ENCODE data around the gene PSMA8. TPM values are rescaled to one million over a fixed set of nuclear protein-coding genes. Genes with fewer than 3 reads are reported as not detected.

PSMA8 gene
- total RNA-seq, 1 experiment from 2014 or later: not detected

- Histone ChIP-seq H4K20me1 (ENCODE audit: control insufficient read depth, insufficient read depth, insufficient read length) (no peaks in the 10 kb centered on the region), H4K8ac (replicated peaks; ENCODE audit: insufficient read length, low read depth, low read length) (no peak overlapping the region)
Observed at GRCh38 chr18:26159353-26159752, 25.7 kb downstream of the PSMA8 start.

More at GRCh38 chr18:26159353-26159752, 25.7 kb downstream of the PSMA8 start:
- no CpG with 5 or more reads among the region's 3 CpGs for WGBS (ENCODE audit: extremely low coverage, insufficient read length, low lambda C conversion rate)
- H3K23me2 ChIP-seq (ENCODE audit: insufficient read length, low read depth, low read length, poor library complexity, severe bottlenecking): no peaks in the 10 kb centered on the region
- no peak overlapping the region for H3K4ac ChIP-seq (ENCODE audit: low read depth, low read length)
- no peaks in the 10 kb centered on the region for H3K9me3 ChIP-seq (ENCODE audit: control insufficient read depth, low read depth, low read length)
- TF ChIP-seq CTCF (conservative IDR thresholded peaks at IDR 0.05): peak; percentile 38; the same call in 1 of the 3 replicates
- no peak for DNase-seq
- H3K27me3 ChIP-seq (ENCODE audit: insufficient read depth, low read length): no peaks in the 10 kb centered on the region
- no peak overlapping the region for H3T11ph ChIP-seq (ENCODE audit: low read length)
- no peak overlapping the region for H2AFZ ChIP-seq (ENCODE audit: low read length)
- no peak overlapping the region for H2BK120ac ChIP-seq (ENCODE audit: low read depth, low read length, poor library complexity, severe bottlenecking)
- no peaks in the 10 kb centered on the region for H3K4me1 ChIP-seq (ENCODE audit: insufficient read depth, low read length)
- H2BK20ac ChIP-seq (ENCODE audit: low read depth, low read length, poor library complexity, severe bottlenecking): no peak overlapping the region
- no peak overlapping the region for H3K27ac Mint-ChIP-seq
- H3K56ac ChIP-seq (ENCODE audit: insufficient read length, low read depth, low read length): no peak overlapping the region
- H2BK15ac ChIP-seq (ENCODE audit: low read depth, low read length): no peak overlapping the region
- H3K18ac ChIP-seq (ENCODE audit: insufficient read length, low read depth, low read length): no peak overlapping the region
- no peak overlapping the region for H2BK5ac ChIP-seq (ENCODE audit: insufficient read length, low read length)
- H3K27me3 Mint-ChIP-seq (ENCODE audit: low read depth): no peaks in the 10 kb centered on the region
- no peak overlapping the region for H3K14ac ChIP-seq (ENCODE audit: insufficient read depth, low read length)
- no peaks in the 10 kb centered on the region for H3K9me3 Mint-ChIP-seq
- H3K4me2 ChIP-seq (ENCODE audit: insufficient read depth, insufficient read length, low read length): no peak overlapping the region
- H3K27ac ChIP-seq (ENCODE audit: insufficient read length, low read depth, low read length): no peak overlapping the region
- no peak overlapping the region for H2BK12ac ChIP-seq (ENCODE audit: insufficient read length, low read depth, low read length)
- no peaks in the 10 kb centered on the region for H3K36me3 Mint-ChIP-seq (ENCODE audit: insufficient read depth in 1 of 3, low read depth in 3 of 3)
- no peaks in the 10 kb centered on the region for H3K79me2 ChIP-seq (ENCODE audit: insufficient read depth, low read length)
- H3K4me3 Mint-ChIP-seq: no peak overlapping the region
- H4K5ac ChIP-seq (ENCODE audit: insufficient read length, low read depth, low read length): no peak overlapping the region
- H2AK5ac ChIP-seq (ENCODE audit: insufficient read length, low read length): no peak overlapping the region
- no peak overlapping the region for H3K23ac ChIP-seq (ENCODE audit: insufficient read length, low read depth, low read length)
- H4K91ac ChIP-seq (ENCODE audit: insufficient read length, low read depth, low read length): no peak overlapping the region
- H3K4me1 Mint-ChIP-seq: no peaks in the 10 kb centered on the region
- no peaks in the 10 kb centered on the region for H3K79me1 ChIP-seq (ENCODE audit: insufficient read depth, low read depth, low read length, poor library complexity, severe bottlenecking)
- no peak overlapping the region for H3K9ac ChIP-seq (ENCODE audit: extremely low read depth, insufficient read length, low read length)

All from H9 (cell line).